ENCODE measurements around the gene PRMT7.
"Not testable (repeated sequence)": the region's sequence is repeated elsewhere in the genome, so short reads cannot be mapped to it uniquely, and the experiment has no call there.

Gene PRMT7

GRCh38 chr16:68283801-68284598, 26.8 kb upstream of the PRMT7 start:
- DNase-seq (ENCODE audit: low spot score) = no peak

GRCh38 chr16:68284847-68285246, 26.0 kb upstream of the PRMT7 start:
- no peak for DNase-seq (ENCODE audit: low spot score)

- no peak for DNase-seq (ENCODE audit: low spot score)
Measured at GRCh38 chr16:68285683-68286082, 25.1 kb upstream of the PRMT7 start.

- DNase-seq (ENCODE audit: low spot score) = no peak
Measured at GRCh38 chr16:68286153-68287074, 24.4 kb upstream of the PRMT7 start.

- no peak for DNase-seq (ENCODE audit: low spot score)
Measured at GRCh38 chr16:68287276-68288251, 23.3 kb upstream of the PRMT7 start.

- no peak for DNase-seq (ENCODE audit: low spot score)
Measured at GRCh38 chr16:68288252-68288650, 22.6 kb upstream of the PRMT7 start.

GRCh38 chr16:68288796-68289195, 22.0 kb upstream of the PRMT7 start:
- not testable (repeated sequence) for DNase-seq (ENCODE audit: low spot score)

- DNase-seq (ENCODE audit: low spot score) = no peak
Measured at GRCh38 chr16:68289202-68289601, 21.6 kb upstream of the PRMT7 start.

GRCh38 chr16:68289621-68290329, 21.0 kb upstream of the PRMT7 start:
- DNase-seq (ENCODE audit: low spot score) = no peak

GRCh38 chr16:68290450-68290849, 20.4 kb upstream of the PRMT7 start:
- DNase-seq (ENCODE audit: low spot score) = no peak

GRCh38 chr16:68291227-68291626, 19.6 kb upstream of the PRMT7 start:
- no peak for DNase-seq (ENCODE audit: low spot score)

- no peak for DNase-seq (ENCODE audit: low spot score)
Measured at GRCh38 chr16:68292425-68292824, 18.4 kb upstream of the PRMT7 start.

GRCh38 chr16:68296291-68296690, 14.5 kb upstream of the PRMT7 start:
- DNase-seq (ENCODE audit: low spot score) = no peak

- DNase-seq (ENCODE audit: low spot score) = no peak
Measured at GRCh38 chr16:68296693-68297092, 14.1 kb upstream of the PRMT7 start.

GRCh38 chr16:68297908-68298307, 12.9 kb upstream of the PRMT7 start:
- no peak for DNase-seq (ENCODE audit: low spot score)

- DNase-seq (ENCODE audit: low spot score) = no peak
Measured at GRCh38 chr16:68298312-68298711, 12.5 kb upstream of the PRMT7 start.

GRCh38 chr16:68298907-68299561, 11.8 kb upstream of the PRMT7 start:
- DNase-seq (ENCODE audit: low spot score) = no peak

- no peak for DNase-seq (ENCODE audit: low spot score)
Measured at GRCh38 chr16:68299571-68300453, 11.0 kb upstream of the PRMT7 start.

- no peak for DNase-seq (ENCODE audit: low spot score)
Measured at GRCh38 chr16:68300734-68301459, 9.9 kb upstream of the PRMT7 start.

Measured in COLO829 (cell line).